HG03108 (cell line): Measurements from ENCODE around the gene PGLYRP3.
"Not testable (repeated sequence)": the region's sequence is repeated elsewhere in the genome, so short reads cannot be mapped to it uniquely, and the experiment has no call there.

Experiments used
- ATAC-seq: cut with Tn5 transposase; IDR thresholded peaks from one replicate; pipeline ENCODE4 v1.9.1; 2021; ENCODE audit warnings: moderate library complexity; ENCODE audit not compliant: unreplicated experiment

The PGLYRP3 gene

GRCh38 chr1:153314388-153314787 lies 1.6 kb upstream of the PGLYRP3 start:
- not testable (repeated sequence) for ATAC-seq

- no peak for ATAC-seq
These were observed 536 bp upstream of the PGLYRP3 start for GRCh38 chr1:153313288-153313687.

- ATAC-seq, result no peak
These were observed 2.2 kb downstream of the PGLYRP3 start for GRCh38 chr1:153310526-153310925.

GRCh38 chr1:153309441-153309840 lies 3.3 kb downstream of the PGLYRP3 start:
- no peak for ATAC-seq

GRCh38 chr1:153308540-153308939 lies 4.2 kb downstream of the PGLYRP3 start:
- no peak for ATAC-seq

GRCh38 chr1:153307221-153307600 lies 5.5 kb downstream of the PGLYRP3 start:
- ATAC-seq, result no peak

- no peak for ATAC-seq
These were observed 6.2 kb downstream of the PGLYRP3 start for GRCh38 chr1:153306303-153307220.

- ATAC-seq, result no peak
These were observed 7.1 kb downstream of the PGLYRP3 start for GRCh38 chr1:153305682-153306081.

GRCh38 chr1:153302308-153302707 lies 10.4 kb downstream of the PGLYRP3 start:
- no peak for ATAC-seq

- no peak for ATAC-seq
These were observed 18.9 kb downstream of the PGLYRP3 start for GRCh38 chr1:153293851-153294250.

GRCh38 chr1:153293480-153293775 lies 19.3 kb downstream of the PGLYRP3 start:
- no peak for ATAC-seq

GRCh38 chr1:153292740-153293479 lies 19.8 kb downstream of the PGLYRP3 start:
- ATAC-seq, result no peak

- ATAC-seq, result no peak
These were observed 20.6 kb downstream of the PGLYRP3 start for GRCh38 chr1:153292185-153292584.

GRCh38 chr1:153291514-153291913 lies 21.2 kb downstream of the PGLYRP3 start:
- ATAC-seq, result no peak

- no peak for ATAC-seq
These were observed 24.0 kb downstream of the PGLYRP3 start for GRCh38 chr1:153288634-153289275.

GRCh38 chr1:153277852-153278251 lies 34.9 kb downstream of the PGLYRP3 start:
- peak; percentile 88 for ATAC-seq

GRCh38 chr1:153272186-153272585 lies 40.6 kb downstream of the PGLYRP3 start:
- no peak for ATAC-seq

- ATAC-seq, result no peak
These were observed 41.0 kb downstream of the PGLYRP3 start for GRCh38 chr1:153271711-153272110.

GRCh38 chr1:153265457-153265856 lies 47.3 kb downstream of the PGLYRP3 start:
- ATAC-seq, result no peak

GRCh38 chr1:153262462-153263157 lies 50.1 kb downstream of the PGLYRP3 start:
- no peak for ATAC-seq

- no peak for ATAC-seq
These were observed 50.7 kb downstream of the PGLYRP3 start for GRCh38 chr1:153262070-153262366.
